ENCODE measurements around the gene ASB10. TPM values are rescaled to one million over a fixed set of nuclear protein-coding genes. Genes with fewer than 3 reads are reported as not detected.
A peak's percentile ranks its signal among the peaks of the same experiment; 100 is the strongest.

Gene ASB10
- total RNA-seq, 1 donor: not detected

DNA sequence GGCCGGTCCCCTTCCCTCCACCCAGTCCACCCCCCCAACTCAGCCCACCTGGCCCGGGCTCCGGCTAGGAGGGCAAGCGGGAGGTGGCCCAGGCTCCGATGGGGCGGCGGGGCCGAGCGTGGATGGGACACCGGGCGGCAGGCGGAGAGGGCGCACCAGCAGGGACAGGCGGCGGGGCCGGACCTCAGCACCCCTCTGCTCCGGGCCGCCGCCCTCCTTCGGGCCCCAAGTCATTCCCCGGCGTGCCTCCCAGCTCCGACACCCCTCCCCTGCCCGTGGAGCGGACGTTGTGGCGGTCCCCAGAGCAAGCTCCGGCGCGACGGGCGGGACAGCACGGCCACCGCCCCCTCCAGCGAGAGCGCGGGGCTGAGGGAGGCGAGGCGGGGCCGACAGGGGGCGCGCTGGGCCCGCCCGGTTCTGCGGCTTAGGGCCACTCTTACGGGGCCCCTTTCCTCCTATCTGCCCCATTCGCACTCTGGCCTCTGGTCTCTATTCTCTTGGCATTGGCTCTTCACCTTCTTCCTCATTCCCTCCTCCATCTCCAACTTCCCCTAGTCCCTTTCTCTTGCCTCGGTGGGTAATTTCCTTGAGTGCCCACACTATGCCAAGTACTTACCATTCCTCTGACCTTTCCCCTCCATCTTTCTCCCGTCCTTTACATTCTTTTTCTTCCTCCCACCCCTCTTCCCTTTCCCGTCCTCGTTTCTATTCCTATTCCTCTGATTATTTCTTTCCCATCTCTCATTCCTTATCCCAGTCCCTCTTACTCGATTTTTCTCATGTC, 18.9 kb downstream of the ASB10 start:
- Histone ChIP-seq H3K27me3 (ENCODE audit: insufficient read depth, low read length) (peaks cover 91% of the 10 kb centered on the region), H4K20me1 (ENCODE audit: insufficient read depth, low read length) (no peaks in the 10 kb centered on the region), H3K9me3 (ENCODE audit: low read depth, low read length) (no peaks in the 10 kb centered on the region), H3K27ac (ENCODE audit: low read depth, low read length) (no peak overlapping the region), H3K4me2 (ENCODE audit: insufficient read depth, low read length) (no peak overlapping the region), H3K79me2 (ENCODE audit: insufficient read depth, low read length) (no peaks in the 10 kb centered on the region), H3K36me3 (ENCODE audit: insufficient read depth, low read length) (no peaks in the 10 kb centered on the region), H3K4me3 (ENCODE audit: insufficient read depth, low read length) (peak overlapping the region; percentile 16), H3K4me1 (ENCODE audit: insufficient read depth, low read length) (peaks cover 2% of the 10 kb centered on the region), H2AFZ (ENCODE audit: low read length) (no peak overlapping the region)
- peak; percentile 94 for DNase-seq (ENCODE audit: insufficient read length, low spot score, missing footprints)
- TF ChIP-seq, protein P1, sequence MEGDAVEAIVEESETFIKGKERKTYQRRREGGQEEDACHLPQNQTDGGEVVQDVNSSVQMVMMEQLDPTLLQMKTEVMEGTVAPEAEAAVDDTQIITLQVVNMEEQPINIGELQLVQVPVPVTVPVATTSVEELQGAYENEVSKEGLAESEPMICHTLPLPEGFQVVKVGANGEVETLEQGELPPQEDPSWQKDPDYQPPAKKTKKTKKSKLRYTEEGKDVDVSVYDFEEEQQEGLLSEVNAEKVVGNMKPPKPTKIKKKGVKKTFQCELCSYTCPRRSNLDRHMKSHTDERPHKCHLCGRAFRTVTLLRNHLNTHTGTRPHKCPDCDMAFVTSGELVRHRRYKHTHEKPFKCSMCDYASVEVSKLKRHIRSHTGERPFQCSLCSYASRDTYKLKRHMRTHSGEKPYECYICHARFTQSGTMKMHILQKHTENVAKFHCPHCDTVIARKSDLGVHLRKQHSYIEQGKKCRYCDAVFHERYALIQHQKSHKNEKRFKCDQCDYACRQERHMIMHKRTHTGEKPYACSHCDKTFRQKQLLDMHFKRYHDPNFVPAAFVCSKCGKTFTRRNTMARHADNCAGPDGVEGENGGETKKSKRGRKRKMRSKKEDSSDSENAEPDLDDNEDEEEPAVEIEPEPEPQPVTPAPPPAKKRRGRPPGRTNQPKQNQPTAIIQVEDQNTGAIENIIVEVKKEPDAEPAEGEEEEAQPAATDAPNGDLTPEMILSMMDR (IDR thresholded peaks at IDR 0.05; ENCODE audit: extremely low read depth, low read depth, low read length): peak; percentile 33

DNA sequence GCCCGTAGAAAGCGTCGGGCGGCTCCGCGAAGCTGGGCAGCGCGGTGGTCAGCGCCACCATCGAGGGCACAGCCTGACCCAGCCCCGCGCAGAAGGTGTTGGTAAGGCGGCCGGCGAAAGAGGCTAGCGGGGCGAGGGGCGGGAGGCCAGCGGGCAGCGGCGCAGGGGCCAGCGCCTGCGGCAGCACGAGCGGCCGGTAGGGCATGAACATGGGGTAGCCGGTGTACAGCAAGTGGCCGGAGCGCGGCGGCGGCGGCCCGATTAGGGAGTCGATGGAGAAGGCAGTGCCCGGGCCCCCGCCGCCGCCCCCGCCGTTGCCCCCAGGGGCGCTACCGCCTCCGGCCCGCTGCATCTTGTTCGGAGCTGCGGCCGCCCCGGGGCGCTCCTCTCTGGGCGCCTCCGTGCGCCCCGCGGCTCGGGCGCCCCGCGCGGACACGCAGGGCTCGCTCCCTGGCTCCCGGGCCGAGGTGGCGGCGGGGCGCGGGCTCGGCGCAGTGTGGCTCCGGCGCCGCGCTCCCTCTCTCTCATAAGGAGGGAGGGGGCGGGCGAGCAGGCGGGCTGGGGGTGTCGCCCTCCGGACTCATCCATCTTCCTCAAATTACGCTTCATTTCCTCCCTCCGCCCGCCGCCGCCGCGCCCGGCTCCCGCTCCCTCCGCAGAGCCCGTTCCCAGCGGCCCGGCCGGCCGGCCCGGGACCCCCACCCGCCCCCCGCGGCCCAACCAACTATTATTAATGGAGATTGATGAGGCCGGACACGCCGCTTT, 19.7 kb downstream of the ASB10 start, which contains the start of gene GBX1:
TSS of gene GBX1 (minus strand) at position 498 of the 765 bp plus-strand sequence. CDS start at position 352, 146 bp downstream.
- H3K79me2 ChIP-seq (ENCODE audit: insufficient read depth, low read length): no peaks in the 10 kb centered on the region
- H3K9me3 ChIP-seq (ENCODE audit: low read depth, low read length): no peaks in the 10 kb centered on the region
- H3K27ac ChIP-seq (ENCODE audit: low read depth, low read length): no peak within 1 kb of the TSS
- H3K4me1 ChIP-seq (ENCODE audit: insufficient read depth, low read length): peaks cover 2% of the 10 kb centered on the region
- DNase-seq (ENCODE audit: insufficient read length, low spot score, missing footprints): no peak
- H3K4me2 ChIP-seq (ENCODE audit: insufficient read depth, low read length): peak within 1 kb of the TSS; percentile 6
- no peak within 1 kb of the TSS for H2AFZ ChIP-seq (ENCODE audit: low read length)
- TF ChIP-seq, protein P1 (IDR thresholded peaks at IDR 0.05; ENCODE audit: extremely low read depth, low read depth, low read length): no peak
- H3K4me3 ChIP-seq (ENCODE audit: insufficient read depth, low read length): peak within 1 kb of the TSS; percentile 42
- H4K20me1 ChIP-seq (ENCODE audit: insufficient read depth, low read length): no peaks in the 10 kb centered on the region
- H3K36me3 ChIP-seq (ENCODE audit: insufficient read depth, low read length): no peaks in the 10 kb centered on the region
- peaks cover 90% of the 10 kb centered on the region for H3K27me3 ChIP-seq (ENCODE audit: insufficient read depth, low read length)

DNA sequence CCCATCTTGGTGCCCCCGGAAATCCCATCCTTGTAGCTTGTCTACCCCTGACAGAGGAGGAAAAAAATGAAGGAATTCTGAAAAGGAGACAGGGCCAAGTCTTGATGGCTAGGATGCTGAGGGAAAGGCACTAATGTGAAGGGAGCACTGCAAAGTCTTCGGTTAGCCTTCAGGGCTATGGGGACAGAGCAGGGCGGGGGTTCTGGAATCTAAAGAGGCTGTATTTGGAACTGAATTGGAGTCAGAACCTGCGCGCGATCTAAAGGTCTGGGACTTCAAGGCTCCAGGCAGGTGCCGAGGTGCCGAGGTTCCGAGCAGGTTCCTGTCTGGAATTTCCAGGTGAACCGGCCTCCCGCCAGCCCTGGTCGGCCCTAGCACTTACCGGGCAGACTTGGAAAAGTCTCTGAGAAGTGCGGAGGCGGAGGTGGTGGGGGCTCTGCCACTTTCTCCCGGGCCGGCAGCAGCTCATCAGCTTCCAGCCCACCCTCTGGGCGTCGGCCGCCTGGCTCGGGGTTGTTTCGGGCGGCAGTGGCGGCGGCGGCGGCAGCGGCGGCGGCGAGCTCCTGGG, 20.3 kb downstream of the ASB10 start:
- TF ChIP-seq, protein P1 (IDR thresholded peaks at IDR 0.05; ENCODE audit: extremely low read depth, low read depth, low read length): no peak
- no peak overlapping the region for H3K27ac ChIP-seq (ENCODE audit: low read depth, low read length)
- H3K4me1 ChIP-seq (ENCODE audit: insufficient read depth, low read length): peaks cover 2% of the 10 kb centered on the region
- peak overlapping the region; percentile 6 for H3K4me2 ChIP-seq (ENCODE audit: insufficient read depth, low read length)
- H3K4me3 ChIP-seq (ENCODE audit: insufficient read depth, low read length): peak overlapping the region; percentile 42
- H3K79me2 ChIP-seq (ENCODE audit: insufficient read depth, low read length): no peaks in the 10 kb centered on the region
- H3K9me3 ChIP-seq (ENCODE audit: low read depth, low read length): no peaks in the 10 kb centered on the region
- no peaks in the 10 kb centered on the region for H3K36me3 ChIP-seq (ENCODE audit: insufficient read depth, low read length)
- no peak overlapping the region for H2AFZ ChIP-seq (ENCODE audit: low read length)
- H4K20me1 ChIP-seq (ENCODE audit: insufficient read depth, low read length): no peaks in the 10 kb centered on the region
- peaks cover 92% of the 10 kb centered on the region for H3K27me3 ChIP-seq (ENCODE audit: insufficient read depth, low read length)
- no peak for DNase-seq (ENCODE audit: insufficient read length, low spot score, missing footprints)
